ENCODE measurements around the gene THBS3. TPM values are rescaled to one million over a fixed set of nuclear protein-coding genes. Genes with fewer than 3 reads are reported as not detected.

THBS3 gene
- total RNA-seq, 1 donor from 2014 or later, result 55.4 TPM

GRCh38 chr1:155174324-155175280 is 33.1 kb downstream of the THBS3 start:
- H3K36me3 Mint-ChIP-seq (ENCODE audit: unreplicated experiment), result peaks cover 18% of the 10 kb centered on the region
- no peaks in the 10 kb centered on the region for H3K27me3 Mint-ChIP-seq (ENCODE audit: unreplicated experiment)
- TF ChIP-seq, protein P1, sequence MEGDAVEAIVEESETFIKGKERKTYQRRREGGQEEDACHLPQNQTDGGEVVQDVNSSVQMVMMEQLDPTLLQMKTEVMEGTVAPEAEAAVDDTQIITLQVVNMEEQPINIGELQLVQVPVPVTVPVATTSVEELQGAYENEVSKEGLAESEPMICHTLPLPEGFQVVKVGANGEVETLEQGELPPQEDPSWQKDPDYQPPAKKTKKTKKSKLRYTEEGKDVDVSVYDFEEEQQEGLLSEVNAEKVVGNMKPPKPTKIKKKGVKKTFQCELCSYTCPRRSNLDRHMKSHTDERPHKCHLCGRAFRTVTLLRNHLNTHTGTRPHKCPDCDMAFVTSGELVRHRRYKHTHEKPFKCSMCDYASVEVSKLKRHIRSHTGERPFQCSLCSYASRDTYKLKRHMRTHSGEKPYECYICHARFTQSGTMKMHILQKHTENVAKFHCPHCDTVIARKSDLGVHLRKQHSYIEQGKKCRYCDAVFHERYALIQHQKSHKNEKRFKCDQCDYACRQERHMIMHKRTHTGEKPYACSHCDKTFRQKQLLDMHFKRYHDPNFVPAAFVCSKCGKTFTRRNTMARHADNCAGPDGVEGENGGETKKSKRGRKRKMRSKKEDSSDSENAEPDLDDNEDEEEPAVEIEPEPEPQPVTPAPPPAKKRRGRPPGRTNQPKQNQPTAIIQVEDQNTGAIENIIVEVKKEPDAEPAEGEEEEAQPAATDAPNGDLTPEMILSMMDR (IDR thresholded peaks at IDR 0.05), result no peak
- DNase-seq (ENCODE audit: extremely low spot score, unreplicated experiment), result peak; percentile 84
- H3K9me3 Mint-ChIP-seq (ENCODE audit: unreplicated experiment), result no peaks in the 10 kb centered on the region
- peak overlapping the region; percentile 97 for H3K4me3 Mint-ChIP-seq (ENCODE audit: unreplicated experiment)
- peaks cover 34% of the 10 kb centered on the region for H3K4me1 Mint-ChIP-seq (ENCODE audit: unreplicated experiment)
- H3K27ac Mint-ChIP-seq (ENCODE audit: unreplicated experiment), result peak overlapping the region; percentile 97

DNA sequence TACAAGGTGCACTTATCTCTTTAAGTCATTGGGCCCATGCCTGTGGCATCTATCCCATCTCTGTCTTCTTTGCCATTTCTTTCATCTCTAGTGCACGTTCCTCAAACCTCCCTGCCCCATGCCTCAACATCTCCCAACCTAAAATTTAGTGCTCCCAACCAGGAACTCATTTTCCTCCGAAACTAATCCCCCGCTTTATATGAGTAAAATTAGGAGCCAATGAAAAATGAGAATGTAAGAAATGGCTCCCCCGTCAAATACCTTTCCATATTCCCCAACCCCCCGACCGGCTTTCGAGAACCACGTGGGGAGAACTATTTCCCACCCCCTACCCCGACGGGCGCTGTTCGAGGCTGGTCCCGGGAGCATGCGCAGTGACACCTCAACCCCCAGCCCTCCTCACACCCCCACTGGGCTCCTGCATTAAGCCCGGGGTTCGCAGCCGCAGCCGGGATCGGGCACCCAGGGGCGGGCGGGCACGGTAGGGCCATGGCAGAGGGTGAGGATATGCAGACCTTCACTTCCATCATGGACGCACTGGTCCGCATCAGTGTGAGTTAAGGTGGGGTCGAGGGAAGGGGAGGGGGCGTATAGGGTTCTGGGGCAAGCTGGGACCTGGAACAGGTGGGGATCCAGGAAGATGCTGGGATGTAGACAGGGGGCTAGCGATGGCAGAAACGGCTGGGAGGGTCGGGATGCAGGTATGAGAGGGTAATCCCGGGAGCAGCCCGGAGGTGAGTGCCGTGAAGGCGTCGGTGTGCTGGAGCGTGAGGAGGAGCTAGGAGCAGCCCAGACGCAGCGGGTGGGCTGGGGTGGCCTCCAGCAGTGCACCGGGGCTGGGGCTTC is 34.0 kb downstream of the THBS3 start, which contains the start of gene TRIM46:
TSS of gene TRIM46 (plus strand) at position 372 of the 846 bp plus-strand sequence. CDS start at position 490, 118 bp downstream.
- peak; percentile 86 for DNase-seq (ENCODE audit: extremely low spot score, unreplicated experiment)
- peak within 1 kb of the TSS; percentile 97 for H3K4me3 Mint-ChIP-seq (ENCODE audit: unreplicated experiment)
- peaks cover 34% of the 10 kb centered on the region for H3K4me1 Mint-ChIP-seq (ENCODE audit: unreplicated experiment)
- H3K36me3 Mint-ChIP-seq (ENCODE audit: unreplicated experiment), result peaks cover 17% of the 10 kb centered on the region
- H3K27ac Mint-ChIP-seq (ENCODE audit: unreplicated experiment), result peak within 1 kb of the TSS; percentile 97
- H3K9me3 Mint-ChIP-seq (ENCODE audit: unreplicated experiment), result no peaks in the 10 kb centered on the region
- no peaks in the 10 kb centered on the region for H3K27me3 Mint-ChIP-seq (ENCODE audit: unreplicated experiment)
- TF ChIP-seq, protein P1 (IDR thresholded peaks at IDR 0.05), result peak; percentile 27

DNA sequence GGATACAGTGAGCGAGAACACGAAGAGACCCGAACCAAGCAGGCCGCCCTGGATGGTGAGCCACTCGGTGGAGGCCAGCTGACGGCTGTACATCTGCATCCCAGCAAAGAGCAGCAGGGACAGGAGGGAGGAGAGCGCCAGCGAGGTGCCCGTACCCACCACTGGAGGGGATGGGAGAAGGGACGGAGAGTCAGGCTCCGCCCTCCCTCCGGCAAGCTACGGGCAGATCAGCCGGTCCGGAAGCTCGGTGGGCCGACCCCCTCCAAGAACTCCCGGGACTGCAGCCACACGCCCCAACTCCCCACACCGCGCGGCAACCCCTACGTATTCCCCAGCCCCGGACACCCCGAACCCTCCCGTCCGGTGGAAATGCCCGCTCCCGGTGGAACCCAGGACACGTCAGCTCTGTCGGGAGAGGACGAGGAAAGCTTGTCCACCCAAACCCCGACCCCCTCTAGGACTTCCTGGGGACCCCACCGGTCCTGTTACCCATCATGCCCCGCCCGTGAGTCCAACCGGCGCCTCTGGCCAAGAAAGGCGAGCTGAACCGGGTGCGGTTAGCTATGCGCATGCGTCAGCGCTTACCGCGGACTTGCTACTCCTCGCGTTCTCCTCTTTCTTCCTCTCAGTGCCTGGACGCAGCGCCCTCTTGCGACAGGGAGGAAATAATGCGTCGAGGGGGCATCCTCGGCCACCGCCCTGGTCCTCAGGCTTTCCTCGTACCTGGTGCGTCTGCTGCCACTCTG is 34.8 kb downstream of the THBS3 start, which contains the start of gene KRTCAP2:
TSS of gene KRTCAP2 (minus strand) at position 573 of the 746 bp plus-strand sequence. CDS start at position 493, 80 bp downstream.
- TF ChIP-seq, protein P1 (IDR thresholded peaks at IDR 0.05), result peak; percentile 97
- Mint-ChIP-seq H3K9me3 (ENCODE audit: unreplicated experiment) (no peaks in the 10 kb centered on the region), H3K4me3 (ENCODE audit: unreplicated experiment) (peak within 1 kb of the TSS; percentile 97), H3K4me1 (ENCODE audit: unreplicated experiment) (peaks cover 35% of the 10 kb centered on the region), H3K27me3 (ENCODE audit: unreplicated experiment) (no peaks in the 10 kb centered on the region), H3K36me3 (ENCODE audit: unreplicated experiment) (peaks cover 16% of the 10 kb centered on the region), H3K27ac (ENCODE audit: unreplicated experiment) (peak within 1 kb of the TSS; percentile 97)
- DNase-seq (ENCODE audit: extremely low spot score, unreplicated experiment), result peak; percentile 98

DNA sequence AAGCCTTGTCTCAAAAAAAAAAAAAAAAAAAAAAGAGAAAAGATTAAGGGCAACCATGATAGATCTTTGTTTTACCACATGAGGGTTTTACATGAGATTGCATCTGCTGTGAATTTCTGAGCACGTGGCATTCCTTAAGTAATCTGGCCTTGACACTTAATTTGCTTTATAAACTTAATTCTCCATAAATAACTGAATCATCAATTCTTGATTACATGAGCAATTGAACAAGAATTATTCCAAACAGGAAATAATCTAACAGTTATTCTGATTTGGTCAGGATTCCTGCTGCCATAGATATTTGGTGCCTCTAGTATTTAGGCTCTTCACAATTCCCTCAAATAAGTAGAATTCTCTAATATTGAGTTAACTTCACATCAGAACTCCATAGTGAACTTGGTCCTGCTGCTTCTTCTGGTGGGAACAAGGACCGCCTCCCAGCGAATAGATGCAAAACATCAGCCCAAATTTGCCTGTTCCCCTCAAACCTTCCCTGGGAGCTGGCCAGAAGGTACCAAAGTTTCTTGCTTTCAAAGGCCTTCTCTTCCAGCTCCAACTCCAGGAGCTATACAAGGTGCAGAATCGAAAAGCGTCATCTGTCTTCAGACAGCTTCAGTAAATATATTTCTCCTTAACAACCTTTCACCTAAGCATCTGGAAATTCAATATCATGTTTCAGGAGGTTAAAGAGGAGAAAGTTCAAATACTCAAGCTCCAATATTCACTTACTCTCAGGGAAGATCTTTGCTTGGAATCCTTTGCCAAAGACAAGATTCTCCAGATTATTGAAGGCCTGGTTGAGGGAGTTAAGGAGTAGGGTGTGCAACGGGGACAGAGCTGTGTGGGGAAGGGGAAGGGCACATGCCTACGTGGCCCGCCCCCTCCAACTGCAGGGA is 35.6 kb downstream of the THBS3 start:
- peak; percentile 27 for DNase-seq (ENCODE audit: extremely low spot score, unreplicated experiment)
- Mint-ChIP-seq H3K27me3 (ENCODE audit: unreplicated experiment) (no peaks in the 10 kb centered on the region), H3K27ac (ENCODE audit: unreplicated experiment) (peak overlapping the region; percentile 97), H3K9me3 (ENCODE audit: unreplicated experiment) (no peaks in the 10 kb centered on the region), H3K4me3 (ENCODE audit: unreplicated experiment) (peak overlapping the region; percentile 97), H3K36me3 (ENCODE audit: unreplicated experiment) (peaks cover 11% of the 10 kb centered on the region), H3K4me1 (ENCODE audit: unreplicated experiment) (peaks cover 42% of the 10 kb centered on the region)
- TF ChIP-seq, protein P1 (IDR thresholded peaks at IDR 0.05), result no peak

Measured in osteocyte (in vitro differentiated cells).